RKO (cell line): Measurements from ENCODE around the gene KANK3.
"Not testable (repeated sequence)": the region's sequence is repeated elsewhere in the genome, so short reads cannot be mapped to it uniquely, and the experiment has no call there.

Experiments used
- DNase-seq: peaks from one replicate; pipeline ENCODE4 v3.0.0-alpha.2; 2016; ENCODE audit warnings: low spot score

KANK3 gene

DNA sequence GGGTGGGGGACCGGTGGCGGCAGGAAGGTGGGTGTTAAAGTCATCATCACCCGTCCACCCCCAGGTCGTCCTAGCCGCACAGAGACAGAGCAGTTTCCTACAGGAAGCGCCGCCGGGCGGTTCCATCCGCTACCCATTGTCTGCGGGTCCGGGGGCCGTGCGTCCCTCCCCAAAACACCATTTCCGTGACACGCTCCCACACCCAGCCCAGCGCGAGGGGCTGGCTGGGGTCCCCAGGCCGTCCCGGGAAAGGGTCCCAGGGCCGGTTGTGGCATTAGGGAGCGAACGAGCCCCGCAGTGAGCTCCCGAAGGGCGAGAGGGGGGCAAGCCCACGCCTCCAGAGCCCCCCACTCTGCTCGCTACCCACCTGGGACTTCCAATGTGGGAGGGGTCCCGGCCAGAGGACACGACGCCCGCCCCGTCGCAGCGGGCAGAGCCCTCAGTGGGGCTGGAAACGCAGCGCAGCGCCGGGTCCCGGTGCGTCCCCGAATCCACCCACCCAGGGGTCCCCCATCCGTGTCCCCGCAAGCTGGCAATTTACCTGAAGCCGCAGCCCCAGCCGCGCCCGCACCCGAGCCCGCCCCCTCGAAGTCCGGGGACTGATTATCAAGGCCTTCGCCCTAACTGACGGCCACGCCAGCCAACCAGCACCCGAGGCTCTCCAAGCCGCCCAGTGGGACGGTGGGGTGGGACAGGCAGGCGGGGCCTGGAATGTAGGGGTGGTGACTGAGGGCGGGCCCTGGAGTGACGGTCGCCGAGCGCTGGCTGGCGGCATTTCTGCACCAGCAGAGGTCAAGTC lies at the start of gene KANK3:
Gene KANK3 (minus strand): TSS at position 579 of the 799 bp plus-strand sequence. CDS start 5,434 bp downstream, outside the sequence.
- DNase-seq: peak; percentile 94

DNA sequence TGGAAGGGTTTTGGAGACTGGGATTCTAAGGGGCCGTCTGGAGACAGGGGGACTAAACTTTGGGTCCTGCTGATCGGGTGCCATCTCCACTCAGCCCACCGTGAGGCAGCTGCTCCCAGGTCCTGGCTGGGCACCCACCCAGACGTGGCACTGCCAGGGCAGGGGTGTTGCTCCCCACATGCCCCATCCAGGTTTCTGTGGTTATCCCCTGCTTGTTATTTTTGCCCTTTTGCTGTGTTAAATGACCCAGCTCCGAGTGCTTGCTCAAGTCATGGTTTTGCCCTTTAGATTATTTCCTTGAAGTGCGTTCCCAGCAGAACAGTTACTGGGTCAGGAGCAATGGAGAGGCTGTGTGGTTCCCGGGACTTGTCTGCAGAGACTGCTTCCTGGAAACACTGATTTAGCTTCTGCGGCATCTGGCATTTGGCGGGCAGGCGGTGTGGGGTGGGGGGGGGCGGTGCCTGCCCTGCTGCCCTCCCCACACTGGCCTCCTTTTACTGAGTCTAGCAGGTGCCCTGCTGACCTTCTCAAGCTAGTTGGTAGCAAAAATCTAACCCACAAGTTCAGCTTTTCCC lies 49.0 kb upstream of the KANK3 start:
- no peak for DNase-seq

DNA sequence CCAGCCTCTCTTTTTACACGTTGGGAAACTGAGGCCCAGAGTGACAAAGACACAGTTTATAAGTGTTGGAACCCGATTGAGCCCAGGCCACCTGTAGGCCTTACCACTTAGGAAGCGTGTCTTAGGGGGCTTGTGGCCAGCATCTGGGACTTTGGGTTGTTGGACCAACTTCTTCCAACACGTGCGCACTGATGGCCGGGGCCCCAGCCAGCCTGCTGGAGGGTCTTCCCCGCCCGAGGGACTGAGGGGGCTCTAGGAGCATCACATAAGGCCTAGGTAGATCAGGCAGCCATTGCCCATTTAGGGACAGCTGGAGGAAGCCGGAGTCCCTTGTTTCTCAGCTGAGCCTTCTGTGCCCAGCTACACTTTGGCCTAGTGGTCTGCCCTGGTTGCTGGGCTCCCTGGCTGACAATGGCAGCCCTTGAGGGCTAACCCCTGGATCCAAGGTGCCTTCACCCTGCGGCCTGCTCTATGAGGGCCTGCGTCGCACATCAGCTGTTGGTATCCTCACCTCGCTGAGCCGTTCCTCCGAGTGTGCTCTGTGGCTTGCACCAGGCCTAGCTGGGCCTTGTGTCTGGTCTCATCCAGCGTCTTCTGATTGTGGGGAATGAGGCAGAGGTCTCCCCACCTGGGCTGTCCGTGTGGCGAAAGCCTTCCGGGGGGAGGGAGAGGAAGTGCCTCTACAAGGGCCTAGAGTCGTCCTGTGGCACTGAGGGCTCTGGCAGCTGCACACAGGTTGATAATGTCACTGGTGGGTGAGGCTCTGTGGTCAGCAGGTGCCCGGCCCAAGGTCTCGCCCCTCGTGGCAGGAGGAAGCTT lies 48.3 kb upstream of the KANK3 start:
- no peak for DNase-seq

DNA sequence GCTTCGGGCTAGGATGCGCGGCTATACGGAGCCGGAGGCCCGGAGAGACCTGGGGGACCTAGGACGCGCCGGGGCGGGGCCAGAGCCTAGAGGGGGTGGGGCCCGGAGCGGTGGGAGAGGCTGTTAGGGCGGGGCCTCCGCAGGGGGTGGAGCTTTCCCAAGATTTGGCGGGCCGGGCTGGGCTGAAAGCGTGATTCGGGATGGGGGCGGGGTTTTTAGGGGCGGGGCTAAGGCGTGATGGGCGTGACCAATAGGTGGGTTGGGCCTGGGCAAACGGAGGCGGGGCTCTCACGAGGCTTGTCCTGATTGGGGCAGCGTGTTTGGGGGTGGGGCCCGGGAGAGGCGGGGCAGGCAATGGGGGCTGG lies 47.5 kb upstream of the KANK3 start:
- peak; percentile 86 for DNase-seq

DNA sequence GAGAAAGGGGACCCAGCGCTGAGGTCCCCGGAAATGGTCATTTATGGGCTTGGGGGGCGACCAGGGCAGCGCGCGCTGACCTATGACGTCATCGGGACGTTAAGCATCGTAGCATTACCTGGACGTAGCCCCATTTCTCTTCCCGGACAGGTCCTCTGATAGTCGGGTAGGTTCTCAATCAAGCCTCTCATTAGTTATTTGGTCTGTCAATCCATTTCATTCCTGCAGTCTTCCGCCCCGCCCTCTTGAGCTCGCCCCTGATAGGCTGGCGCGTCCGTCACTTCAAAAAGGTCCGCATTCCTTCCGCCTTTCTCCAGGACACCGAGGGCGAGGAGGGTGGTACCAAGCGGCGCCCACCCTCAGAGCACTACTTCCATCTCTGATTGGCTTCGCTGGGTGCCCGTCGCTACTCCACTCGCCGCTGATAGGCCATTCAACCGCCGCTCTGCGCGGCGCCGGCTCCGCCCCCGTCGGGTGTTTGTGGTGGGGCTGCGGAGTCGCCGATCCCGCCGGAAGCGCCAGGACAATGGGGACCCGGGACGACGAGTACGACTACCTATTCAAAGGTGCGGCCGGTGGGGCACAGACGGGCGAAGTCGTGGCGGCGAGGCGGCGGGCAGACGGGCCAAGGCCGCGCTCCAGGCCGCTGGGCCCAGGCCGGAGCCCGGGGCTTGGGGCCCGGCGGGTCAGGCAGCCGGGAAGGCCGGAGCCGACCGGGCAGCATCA lies 47.0 kb upstream of the KANK3 start, which contains the start of gene RAB11B:
Gene RAB11B (plus strand): TSS at position 470 of the 726 bp plus-strand sequence. CDS start 57 bp downstream, at position 527.
- peak; percentile 100 for DNase-seq

DNA sequence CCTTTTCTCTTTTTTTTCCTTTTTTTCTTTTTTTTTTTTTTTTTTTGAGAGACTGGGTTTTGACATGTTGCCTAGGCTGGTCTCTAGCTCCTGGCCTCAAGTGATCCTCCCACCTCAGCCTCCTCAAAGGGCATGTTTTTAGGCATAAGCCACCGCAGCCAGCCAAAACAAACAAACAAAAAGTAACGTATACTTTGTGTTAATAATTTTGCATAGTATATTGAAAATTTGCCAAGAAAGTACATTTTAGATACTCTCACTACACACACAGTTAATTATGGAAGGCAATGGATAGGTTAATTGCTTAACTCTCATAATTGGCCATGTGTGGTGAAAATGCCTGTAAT lies 45.5 kb upstream of the KANK3 start:
- DNase-seq: no peak

DNA sequence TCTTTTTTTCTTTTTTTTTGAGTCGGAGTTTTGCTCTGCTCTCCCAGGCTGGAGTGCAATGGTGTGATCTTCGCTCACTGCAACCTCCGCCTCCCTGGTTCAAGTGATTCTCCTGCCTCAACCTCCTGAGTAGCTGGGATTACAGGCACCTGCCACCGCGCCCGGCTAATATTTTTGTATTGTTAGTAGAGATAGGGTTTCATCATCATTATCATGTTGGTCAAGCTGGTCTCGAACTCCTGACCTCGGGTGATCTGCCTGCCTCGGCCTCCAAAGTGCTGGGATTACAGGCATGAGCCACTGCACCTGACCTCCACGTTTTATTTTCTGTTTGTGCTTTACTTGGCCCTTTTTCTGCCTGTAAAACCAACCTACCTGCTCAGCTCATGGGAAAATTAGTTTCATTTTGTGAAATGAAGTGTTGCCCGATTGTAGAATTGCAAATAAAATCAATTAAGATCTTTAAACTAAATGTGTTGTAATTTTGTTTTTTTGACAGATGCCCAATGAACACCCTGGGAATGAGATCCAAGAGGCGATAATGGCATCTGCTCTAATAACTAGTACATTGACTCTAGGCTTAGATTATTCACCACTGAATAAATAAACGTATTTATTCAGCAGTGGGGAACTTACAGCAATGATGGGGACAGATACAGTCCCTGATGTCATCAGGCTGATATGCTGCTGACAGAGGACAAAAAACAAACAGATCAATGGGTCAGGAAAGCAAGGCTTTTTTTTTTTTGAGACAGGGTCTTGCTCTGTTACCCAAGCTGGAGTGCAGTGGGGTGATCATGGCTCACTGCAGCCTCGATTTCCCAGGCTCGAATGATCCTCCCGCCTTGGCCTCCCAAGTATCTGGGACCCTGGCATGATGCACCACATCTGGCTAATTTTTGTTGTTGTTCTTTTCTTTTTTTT lies 44.9 kb upstream of the KANK3 start:
- no peak for DNase-seq

DNA sequence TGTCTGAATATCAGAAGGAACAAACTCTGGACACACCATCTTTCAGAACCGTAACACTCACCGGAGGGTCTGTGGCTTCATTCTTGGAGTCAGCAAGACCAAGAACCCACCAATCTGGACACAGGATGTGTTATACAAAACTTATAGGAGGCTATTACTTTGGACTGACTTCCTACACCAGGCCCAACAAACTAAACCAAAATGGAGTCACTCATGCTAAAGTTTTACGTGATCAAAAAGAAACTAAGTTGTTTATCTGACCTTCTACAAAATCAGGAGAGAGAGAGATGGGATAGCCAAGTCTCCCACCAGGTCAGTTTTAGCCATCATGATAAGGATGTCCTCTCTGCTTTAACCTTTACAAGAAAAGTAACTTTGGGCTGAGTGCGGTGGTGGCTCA lies 43.9 kb upstream of the KANK3 start:
- DNase-seq: no peak

DNA sequence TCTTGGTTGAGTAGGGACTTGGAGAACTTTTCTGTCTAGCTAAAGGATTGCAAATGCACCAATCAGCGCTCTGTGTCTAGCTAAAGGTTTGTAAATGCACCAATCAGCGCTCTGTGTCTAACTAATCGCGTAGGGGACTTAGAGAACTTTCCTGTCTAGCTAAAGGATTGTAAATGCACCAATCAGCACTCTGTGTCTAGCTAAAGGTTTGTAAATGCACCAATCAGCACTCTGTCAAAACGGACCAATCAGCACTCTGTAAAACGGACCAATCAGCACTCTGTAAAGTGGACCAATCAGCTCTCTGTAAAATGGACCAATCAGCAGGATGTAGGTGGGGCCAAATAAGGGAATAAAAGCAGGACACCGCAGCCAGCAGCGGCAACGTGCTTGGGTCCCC lies 43.4 kb upstream of the KANK3 start:
- not testable (repeated sequence) for DNase-seq

DNA sequence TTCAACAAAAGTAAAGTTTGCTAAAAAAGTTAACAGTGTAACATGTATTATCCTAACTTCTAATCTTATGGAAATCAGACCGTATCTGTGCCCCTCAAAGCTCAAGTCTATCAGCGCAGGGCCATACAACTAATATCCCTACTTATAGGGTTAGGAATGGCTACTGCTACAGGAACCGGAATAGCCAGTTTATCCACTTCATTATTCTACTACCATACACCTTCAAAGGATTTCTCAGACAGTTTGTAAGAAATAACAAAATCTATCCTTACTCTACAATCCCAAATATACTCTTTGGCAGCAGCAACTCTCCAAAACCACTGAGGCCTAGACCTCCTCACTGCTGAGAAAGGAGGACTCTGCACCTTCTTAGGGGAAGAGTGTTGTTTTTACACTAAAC lies 42.5 kb upstream of the KANK3 start:
- not testable (repeated sequence) for DNase-seq

DNA sequence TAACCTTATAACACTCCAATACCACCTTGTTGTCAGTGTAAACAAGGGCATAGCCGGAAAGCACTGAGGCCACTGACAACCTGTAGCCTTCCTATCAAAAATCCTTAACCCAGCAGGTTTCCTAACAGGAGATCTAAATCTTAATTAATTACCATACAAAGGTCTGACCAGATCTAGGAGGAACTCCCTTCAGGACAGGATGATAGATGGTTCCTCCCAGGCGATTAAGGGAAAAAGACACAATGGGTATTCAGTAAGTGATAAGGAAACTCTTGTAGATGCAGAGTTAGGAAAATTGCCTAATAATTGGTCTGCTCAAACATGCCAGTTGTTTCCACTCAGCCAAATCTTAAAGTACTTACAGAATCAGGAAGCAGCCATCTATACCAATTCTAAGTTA lies 42.0 kb upstream of the KANK3 start:
- DNase-seq: not testable (repeated sequence)

DNA sequence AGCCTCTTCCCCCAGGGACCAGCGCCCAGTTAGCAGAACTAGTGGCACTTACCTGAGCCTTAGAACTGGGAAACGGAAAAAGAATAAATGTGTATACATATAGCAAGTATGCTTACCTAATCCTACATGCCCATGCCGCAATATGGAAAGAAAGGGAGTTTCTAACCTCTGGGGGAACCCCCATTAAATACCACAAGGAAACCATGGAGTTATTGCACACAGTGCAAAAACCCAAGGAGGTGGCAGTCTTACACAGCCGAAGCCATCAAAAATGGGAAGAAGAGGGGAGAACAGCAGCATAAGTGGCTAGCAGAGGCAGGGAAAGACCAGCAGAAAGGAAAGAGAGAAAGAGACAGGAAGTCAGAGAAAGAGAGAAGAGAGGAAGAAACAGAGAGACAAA lies 41.5 kb upstream of the KANK3 start:
- DNase-seq: not testable (repeated sequence)

DNA sequence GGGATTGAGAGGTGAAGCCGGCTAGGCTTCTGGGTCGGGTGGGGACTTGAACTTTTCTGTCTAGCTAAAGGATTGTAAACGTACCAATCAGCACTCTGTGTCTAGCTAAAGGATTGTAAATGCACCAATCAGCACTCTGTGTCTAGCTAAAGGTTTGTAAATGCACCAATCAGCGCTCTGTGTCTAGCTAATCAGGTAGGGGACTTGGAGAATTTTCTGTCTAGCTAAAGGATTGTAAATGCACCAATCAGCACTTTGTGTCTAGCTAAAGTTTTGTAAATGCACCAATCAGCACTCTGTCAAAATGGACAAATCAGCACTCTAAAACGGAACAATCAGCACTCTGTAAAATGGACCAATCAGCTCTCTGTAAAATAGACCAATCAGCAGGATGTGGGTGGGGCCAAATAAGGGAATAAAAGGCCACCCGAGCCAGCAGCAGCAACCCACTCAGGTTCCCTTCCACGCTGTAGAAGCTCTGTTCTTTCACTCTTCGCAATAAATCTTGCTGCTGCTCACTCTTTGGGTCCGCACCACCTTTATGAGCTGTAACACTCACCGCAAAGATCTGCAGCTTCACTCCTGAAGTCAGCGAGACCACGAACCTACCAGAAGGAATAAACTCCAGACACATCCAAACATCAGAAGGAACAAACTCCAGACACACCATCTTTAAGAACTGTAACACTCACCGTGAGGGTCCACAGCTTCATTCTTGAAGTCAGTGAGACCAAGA lies 36.3 kb upstream of the KANK3 start:
- DNase-seq: not testable (repeated sequence)

DNA sequence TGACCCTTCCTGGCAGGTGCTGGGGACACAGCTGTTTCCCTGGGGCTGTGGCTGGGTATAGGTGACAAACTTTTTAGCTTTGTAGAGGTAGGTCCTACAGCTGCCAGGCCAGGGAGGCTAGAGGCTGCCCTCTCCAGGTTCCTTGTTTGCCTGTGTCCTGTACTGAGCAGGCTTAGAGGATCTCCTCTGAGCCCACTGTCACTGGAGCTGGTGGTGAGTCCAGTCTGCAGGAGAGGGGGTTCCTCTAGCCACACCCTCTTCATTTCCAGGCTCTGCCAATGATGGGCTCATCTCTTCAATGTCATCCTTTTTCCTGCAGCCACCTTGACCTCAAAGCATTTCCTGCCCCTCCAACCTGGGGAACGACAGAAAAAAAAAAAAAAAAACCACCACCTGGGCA lies 34.5 kb upstream of the KANK3 start:
- no peak for DNase-seq

DNA sequence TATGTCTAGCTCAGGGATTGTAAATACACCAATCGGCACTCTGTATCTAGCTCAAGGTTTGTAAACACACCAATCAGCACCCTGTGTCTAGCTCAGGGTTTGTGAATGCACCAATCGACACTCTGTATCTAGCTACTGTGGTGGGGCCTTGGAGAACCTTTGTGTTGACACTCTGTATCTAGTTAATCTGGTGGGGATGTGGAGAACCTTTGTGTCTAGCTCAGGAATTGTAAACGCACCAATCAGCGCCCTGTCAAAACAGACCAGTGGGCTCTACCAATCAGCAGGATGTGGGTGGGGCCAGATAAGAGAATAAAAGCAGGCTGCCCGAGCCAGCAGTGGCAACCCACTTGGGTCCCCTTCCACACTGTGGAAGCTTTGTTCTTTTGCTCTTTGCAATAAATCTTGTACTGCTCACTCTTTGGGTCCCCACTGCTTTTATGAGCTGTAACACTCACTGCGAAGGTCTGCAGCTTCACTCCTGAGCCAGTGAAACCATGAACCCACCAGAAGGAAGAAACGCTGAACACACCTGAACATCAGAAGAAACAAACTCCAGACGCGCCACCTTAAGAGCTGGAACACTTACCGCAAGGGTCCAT lies 33.4 kb upstream of the KANK3 start:
- DNase-seq: not testable (repeated sequence)

DNA sequence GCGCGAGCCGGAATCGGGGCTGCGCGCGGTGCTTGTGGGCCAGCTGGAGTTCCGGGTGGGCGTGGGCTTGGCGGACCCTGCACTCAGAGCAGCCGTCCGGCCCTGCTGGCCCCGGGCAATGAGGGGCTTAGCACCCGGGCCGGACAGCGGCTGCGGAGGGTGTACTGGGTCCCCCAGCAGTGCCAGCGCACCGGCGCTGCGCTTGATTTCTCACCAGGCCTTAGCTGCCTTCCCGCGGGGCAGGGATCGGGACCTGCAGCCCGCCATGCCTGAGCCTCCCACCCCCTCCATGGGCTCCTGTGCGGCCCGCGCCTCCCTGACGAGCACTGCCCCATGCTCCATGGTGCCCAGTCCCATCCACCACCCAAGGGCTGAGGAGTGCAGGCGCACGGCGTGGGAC lies 32.7 kb upstream of the KANK3 start:
- DNase-seq: not testable (repeated sequence)

DNA sequence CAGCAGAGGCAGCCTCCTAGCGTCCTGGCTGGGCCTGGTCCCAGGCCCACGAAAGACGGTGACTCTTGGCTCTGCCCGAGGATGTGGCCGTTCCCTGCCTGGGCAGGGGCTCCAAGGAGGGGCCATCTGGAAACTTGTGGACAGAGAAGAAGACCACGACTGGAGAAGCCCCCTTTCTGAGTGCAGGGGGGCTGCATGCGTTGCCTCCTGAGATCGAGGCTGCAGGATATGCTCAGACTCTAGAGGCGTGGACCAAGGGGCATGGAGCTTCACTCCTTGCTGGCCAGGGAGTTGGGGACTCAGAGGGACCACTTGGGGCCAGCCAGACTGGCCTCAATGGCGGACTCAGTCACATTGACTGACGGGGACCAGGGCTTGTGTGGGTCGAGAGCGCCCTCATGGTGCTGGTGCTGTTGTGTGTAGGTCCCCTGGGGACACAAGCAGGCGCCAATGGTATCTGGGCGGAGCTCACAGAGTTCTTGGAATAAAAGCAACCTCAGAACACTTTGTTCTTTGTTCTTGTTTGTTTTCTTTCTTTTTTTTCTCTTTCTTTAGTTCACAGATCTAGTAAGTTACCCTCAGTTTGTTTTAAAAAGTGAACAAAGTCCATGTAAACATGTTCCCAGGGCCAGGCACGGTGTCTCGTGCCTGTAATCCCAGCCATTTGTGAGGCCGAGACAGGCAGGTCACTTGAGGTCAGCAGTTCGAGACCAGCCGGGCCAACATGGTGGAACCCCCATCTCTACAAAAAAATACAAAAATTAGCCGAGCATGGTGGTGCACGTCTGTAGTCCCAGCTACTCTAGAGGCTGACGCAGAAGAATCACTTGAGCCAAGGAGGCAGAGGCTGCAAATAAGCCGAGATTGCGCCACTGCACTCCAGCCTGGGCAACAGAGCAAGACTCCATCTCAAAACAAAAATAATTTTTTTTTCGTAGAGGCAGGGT lies 31.1 kb upstream of the KANK3 start:
- DNase-seq: no peak

DNA sequence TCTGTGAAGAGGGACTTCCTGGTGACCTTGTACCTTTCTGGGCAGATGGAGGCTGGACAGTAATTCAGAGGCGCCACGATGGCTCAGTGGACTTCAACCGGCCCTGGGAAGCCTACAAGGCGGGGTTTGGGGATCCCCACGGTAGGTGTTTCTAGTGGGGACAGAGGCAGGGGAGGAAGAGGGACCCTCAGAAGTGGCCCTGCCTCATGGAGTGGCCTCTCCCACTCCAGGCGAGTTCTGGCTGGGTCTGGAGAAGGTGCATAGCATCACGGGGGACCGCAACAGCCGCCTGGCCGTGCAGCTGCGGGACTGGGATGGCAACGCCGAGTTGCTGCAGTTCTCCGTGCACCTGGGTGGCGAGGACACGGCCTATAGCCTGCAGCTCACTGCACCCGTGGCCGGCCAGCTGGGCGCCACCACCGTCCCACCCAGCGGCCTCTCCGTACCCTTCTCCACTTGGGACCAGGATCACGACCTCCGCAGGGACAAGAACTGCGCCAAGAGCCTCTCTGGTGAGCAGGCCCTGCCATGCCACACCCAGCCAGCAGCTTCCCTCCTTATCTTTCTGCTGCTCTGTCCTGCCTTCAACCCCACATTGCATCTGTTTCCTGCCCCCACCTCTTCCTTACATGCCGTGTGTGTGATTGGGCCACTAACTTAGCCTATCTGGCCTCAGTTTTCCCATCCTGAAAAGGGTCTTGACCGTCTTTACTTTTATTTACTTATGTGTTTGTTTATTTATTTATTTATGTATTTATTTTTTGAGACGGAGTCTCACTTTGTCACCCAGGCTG lies 28.1 kb upstream of the KANK3 start:
- DNase-seq: no peak
